ENCODE data around the gene KIAA1217. TPM values are rescaled to one million over a fixed set of nuclear protein-coding genes. Genes with fewer than 3 reads are reported as not detected.

KIAA1217 gene
- polyA plus RNA-seq, 1 experiment: 2.2 TPM

- no peak for TF ChIP-seq CTCF (IDR thresholded peaks at IDR 0.05; ENCODE audit: insufficient read depth, low read depth, low read length)
- Histone ChIP-seq H3K27me3 (ENCODE audit: control insufficient read depth, insufficient read depth, low read length) (no peaks in the 10 kb centered on the region; the same call in 1 of the 2 replicates), H3K36me3 (ENCODE audit: control insufficient read depth, insufficient read depth, low read length) (no peaks in the 10 kb centered on the region), H3K4me3 (ENCODE audit: low read depth, low read length) (no peak overlapping the region)
- ChIA-PET POLR2A (no interaction called here), CTCF (interaction anchor here (1.1 kb wide), 1 partner anchor 8 kb away, joined by 4 read pairs; no protein-coding TSS in a partner anchor)
- no peak for DNase-seq (ENCODE audit: low read depth)
These were observed 143.0 kb downstream of the KIAA1217 start for GRCh38 chr10:24351961-24352360.

- TF ChIP-seq CTCF (IDR thresholded peaks at IDR 0.05; ENCODE audit: insufficient read depth, low read depth, low read length): no peak
- ChIA-PET POLR2A (no interaction called here), CTCF (no interaction called here)
- Histone ChIP-seq H3K36me3 (ENCODE audit: control insufficient read depth, insufficient read depth, low read length) (no peaks in the 10 kb centered on the region), H3K27me3 (ENCODE audit: control insufficient read depth, insufficient read depth, low read length) (no peaks in the 10 kb centered on the region; the same call in 1 of the 2 replicates), H3K4me3 (ENCODE audit: low read depth, low read length) (no peak overlapping the region)
- no peak for DNase-seq (ENCODE audit: low read depth)
These were observed 143.5 kb downstream of the KIAA1217 start for GRCh38 chr10:24352399-24352798.

GRCh38 chr10:24353319-24353718, 144.4 kb downstream of the KIAA1217 start:
- Histone ChIP-seq H3K36me3 (ENCODE audit: control insufficient read depth, insufficient read depth, low read length) (no peaks in the 10 kb centered on the region), H3K4me3 (ENCODE audit: low read depth, low read length) (no peak overlapping the region), H3K27me3 (ENCODE audit: control insufficient read depth, insufficient read depth, low read length) (no peaks in the 10 kb centered on the region; the same call in 1 of the 2 replicates)
- CTCF ChIA-PET: interaction anchor here (1.0 to 1.1 kb wide), 2 partner anchors 151 to 359 kb away, joined by 3 to 4 read pairs; no protein-coding TSS in a partner anchor
- POLR2A ChIA-PET: no interaction called here
- no peak for DNase-seq (ENCODE audit: low read depth)
- TF ChIP-seq CTCF (IDR thresholded peaks at IDR 0.05; ENCODE audit: insufficient read depth, low read depth, low read length): no peak

GRCh38 chr10:24355056-24355688, 146.2 kb downstream of the KIAA1217 start:
- DNase-seq (ENCODE audit: low read depth): no peak
- no peak for TF ChIP-seq CTCF (IDR thresholded peaks at IDR 0.05; ENCODE audit: insufficient read depth, low read depth, low read length)
- ChIA-PET CTCF (interaction anchor here (0.6 kb wide), 1 partner anchor 29 kb away, joined by 3 read pairs; no protein-coding TSS in a partner anchor), POLR2A (no interaction called here)
- Histone ChIP-seq H3K36me3 (ENCODE audit: control insufficient read depth, insufficient read depth, low read length) (no peaks in the 10 kb centered on the region), H3K4me3 (ENCODE audit: low read depth, low read length) (no peak overlapping the region), H3K27me3 (ENCODE audit: control insufficient read depth, insufficient read depth, low read length) (no peaks in the 10 kb centered on the region; the same call in 1 of the 2 replicates)

- no peaks in the 10 kb centered on the region for H3K36me3 ChIP-seq (ENCODE audit: control insufficient read depth, insufficient read depth, low read length)
- ChIA-PET CTCF (interaction anchor here (0.7 to 2.9 kb wide), 2 partner anchors 161 to 363 kb away, joined by 3 to 9 read pairs; no protein-coding TSS in a partner anchor), POLR2A (no interaction called here)
- no peaks in the 10 kb centered on the region; the same call in 1 of the 2 replicates for H3K27me3 ChIP-seq (ENCODE audit: control insufficient read depth, insufficient read depth, low read length)
- no peak for TF ChIP-seq CTCF (IDR thresholded peaks at IDR 0.05; ENCODE audit: insufficient read depth, low read depth, low read length)
- H3K4me3 ChIP-seq (ENCODE audit: low read depth, low read length): no peak overlapping the region
- DNase-seq (ENCODE audit: low read depth): no peak
These were observed 148.5 kb downstream of the KIAA1217 start for GRCh38 chr10:24357344-24358004.

Measured in BJ (cell line).